Stimulated activated CD4-positive, alpha-beta T cell treated with anti-CD3 and anti-CD28 coated beads, Interleukin-2, amount 100 ng/mL, for 48 hours (primary cell): Measurements from ENCODE around the gene STX11.
"Not testable (repeated sequence)": the region's sequence is repeated elsewhere in the genome, so short reads cannot be mapped to it uniquely, and the experiment has no call there.

Experiments
- DNase-seq, 2 donors: peaks; one replicate each; pipeline ENCODE4 v3.0.0-alpha.2; 2020

The STX11 gene

GRCh38 chr6:144178323-144178722 lies 28.0 kb downstream of the STX11 start:
- DNase-seq: no peak

GRCh38 chr6:144179237-144179636 lies 28.9 kb downstream of the STX11 start:
- no peak for DNase-seq

GRCh38 chr6:144179828-144180227 lies 29.5 kb downstream of the STX11 start:
- no peak for DNase-seq

- DNase-seq: not testable (repeated sequence)
Observed at GRCh38 chr6:144180354-144180753, 30.0 kb downstream of the STX11 start.

GRCh38 chr6:144181639-144182038 lies 31.3 kb downstream of the STX11 start:
- DNase-seq: no peak

- not testable (repeated sequence) for DNase-seq
Observed at GRCh38 chr6:144184186-144184585, 33.9 kb downstream of the STX11 start.

- DNase-seq: no peak
Observed at GRCh38 chr6:144185133-144185836, 35.0 kb downstream of the STX11 start.

- no peak for DNase-seq
Observed at GRCh38 chr6:144186817-144187625, 36.7 kb downstream of the STX11 start.

- no peak for DNase-seq
Observed at GRCh38 chr6:144189351-144189750, 39.0 kb downstream of the STX11 start.

GRCh38 chr6:144190080-144190479 lies 39.8 kb downstream of the STX11 start:
- DNase-seq: no peak

GRCh38 chr6:144190593-144190992 lies 40.3 kb downstream of the STX11 start:
- no peak for DNase-seq

GRCh38 chr6:144193181-144193580 lies 42.9 kb downstream of the STX11 start:
- DNase-seq: no peak

GRCh38 chr6:144194293-144194810 lies 44.0 kb downstream of the STX11 start:
- DNase-seq: no peak

- DNase-seq: no peak
Observed at GRCh38 chr6:144195671-144196270, 45.5 kb downstream of the STX11 start.

GRCh38 chr6:144197919-144198318 lies 47.6 kb downstream of the STX11 start:
- DNase-seq: no peak

GRCh38 chr6:144202879-144203468 lies 52.7 kb downstream of the STX11 start:
- DNase-seq: no peak

- DNase-seq: no peak
Observed at GRCh38 chr6:144211160-144211559, 60.8 kb downstream of the STX11 start.

GRCh38 chr6:144213315-144213714 lies 63.0 kb downstream of the STX11 start:
- no peak for DNase-seq

GRCh38 chr6:144214029-144214428 lies 63.7 kb downstream of the STX11 start:
- DNase-seq: no peak

GRCh38 chr6:144214622-144215401 lies 64.5 kb downstream of the STX11 start:
- DNase-seq: no peak

- DNase-seq: peak; percentile 11 to 18
Observed at GRCh38 chr6:144215402-144215931, 65.2 kb downstream of the STX11 start.
